HG03135 (cell line): ENCODE data around the gene KIF13A.
"Not testable (repeated sequence)": the region's sequence is repeated elsewhere in the genome, so short reads cannot be mapped to it uniquely, and the experiment has no call there.

Source experiments
- ATAC-seq: cut with Tn5 transposase; IDR thresholded peaks from one replicate; pipeline ENCODE4 v1.9.1; 2021; ENCODE audit warnings: mild to moderate bottlenecking, moderate library complexity; ENCODE audit not compliant: unreplicated experiment

KIF13A gene

GRCh38 chr6:17735311-17735710 lies 252.1 kb downstream of the KIF13A start:
- not testable (repeated sequence) for ATAC-seq

DNA sequence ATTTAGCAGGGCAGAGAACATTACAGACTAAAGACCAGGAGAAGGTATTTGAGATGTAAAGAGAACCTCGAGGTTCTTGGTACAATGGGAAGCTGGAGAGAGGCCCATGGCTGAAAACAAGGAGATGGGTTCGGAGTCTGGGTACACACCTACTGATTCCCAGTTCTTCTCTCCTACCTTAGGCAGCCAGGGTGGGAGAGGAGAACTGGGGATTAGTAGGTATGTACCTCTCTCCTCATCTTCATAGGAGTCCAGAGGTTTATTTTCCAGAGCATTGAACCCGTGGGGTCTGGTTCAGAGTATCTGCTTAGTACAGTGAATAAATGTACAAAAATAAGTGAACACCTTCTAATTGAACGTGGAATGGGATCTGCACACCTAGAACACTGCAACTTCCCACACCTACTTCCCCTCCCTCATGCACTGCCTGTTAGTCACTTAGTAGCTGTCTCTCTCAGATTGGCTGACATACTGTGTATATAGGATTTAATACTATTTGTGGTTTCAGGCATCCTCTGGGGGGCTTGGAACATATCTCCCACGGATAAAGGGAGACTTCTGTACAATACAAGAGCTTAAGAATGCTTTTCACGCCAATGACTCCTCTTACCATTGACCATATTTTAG lies 257.2 kb downstream of the KIF13A start:
- no peak for ATAC-seq

- no peak for ATAC-seq
Measured at GRCh38 chr6:17729223-17730077, 258.0 kb downstream of the KIF13A start.

- ATAC-seq: no peak
Measured at GRCh38 chr6:17728551-17729222, 258.7 kb downstream of the KIF13A start.

- no peak for ATAC-seq
Measured at GRCh38 chr6:17725083-17725482, 262.4 kb downstream of the KIF13A start.

DNA sequence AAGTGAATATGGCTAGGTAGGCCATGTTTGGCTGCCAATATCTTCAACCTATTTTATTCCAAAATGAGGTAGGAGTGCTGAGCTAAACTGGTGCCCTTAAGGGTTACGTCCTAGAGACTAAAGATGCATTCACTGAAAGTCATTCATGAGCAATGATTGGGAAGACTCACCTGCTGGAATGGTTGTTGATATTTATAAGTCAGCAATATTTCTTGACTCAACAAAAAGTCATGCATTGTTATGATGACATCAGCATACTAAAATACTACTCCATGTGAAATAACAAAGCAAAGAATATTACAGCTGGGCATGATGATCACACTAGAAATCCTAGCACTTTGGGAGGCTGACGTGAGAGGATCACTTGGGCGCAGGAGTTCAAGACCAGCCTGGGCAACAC lies 263.1 kb downstream of the KIF13A start:
- ATAC-seq: no peak

DNA sequence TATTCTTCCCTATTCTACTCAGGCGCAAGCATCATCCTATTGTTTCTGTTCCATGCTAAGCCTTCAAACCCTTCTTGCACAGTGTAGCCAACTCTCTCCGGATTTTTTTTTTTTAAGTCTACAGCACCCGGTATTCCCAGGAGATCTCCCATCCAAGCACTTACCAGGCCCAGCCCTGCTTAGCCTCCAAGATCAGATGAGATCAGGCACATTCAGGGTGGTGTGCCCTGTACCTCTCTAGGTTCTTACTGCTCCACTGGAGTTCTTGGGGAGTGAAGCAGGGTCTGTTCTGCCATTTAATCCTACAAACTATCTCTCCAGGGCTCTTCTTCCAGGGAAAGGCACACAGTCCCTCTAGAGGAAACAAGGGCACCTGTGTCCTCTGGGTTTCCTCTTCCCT lies 265.8 kb downstream of the KIF13A start:
- no peak for ATAC-seq

GRCh38 chr6:17719323-17720041 lies 268.0 kb downstream of the KIF13A start:
- no peak for ATAC-seq

DNA sequence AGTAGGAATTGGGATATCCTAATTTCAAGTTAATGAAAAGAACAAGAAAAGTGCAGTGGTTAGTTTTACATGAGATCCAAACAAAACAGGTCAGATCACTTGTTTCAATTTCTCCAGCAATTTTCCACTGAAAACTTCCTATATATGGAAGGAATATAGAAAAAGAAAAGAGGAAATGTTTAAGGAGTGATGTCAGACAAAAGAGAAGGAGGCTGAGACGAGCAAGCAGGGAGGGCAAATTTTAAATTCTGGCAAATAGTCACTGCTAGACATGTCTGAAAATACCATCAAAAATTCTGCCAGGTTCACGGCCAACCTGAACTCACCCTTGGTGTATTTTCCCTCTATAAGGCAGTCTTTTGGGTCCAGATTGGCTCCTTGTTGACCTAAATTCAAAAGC lies 271.2 kb downstream of the KIF13A start:
- ATAC-seq: no peak

DNA sequence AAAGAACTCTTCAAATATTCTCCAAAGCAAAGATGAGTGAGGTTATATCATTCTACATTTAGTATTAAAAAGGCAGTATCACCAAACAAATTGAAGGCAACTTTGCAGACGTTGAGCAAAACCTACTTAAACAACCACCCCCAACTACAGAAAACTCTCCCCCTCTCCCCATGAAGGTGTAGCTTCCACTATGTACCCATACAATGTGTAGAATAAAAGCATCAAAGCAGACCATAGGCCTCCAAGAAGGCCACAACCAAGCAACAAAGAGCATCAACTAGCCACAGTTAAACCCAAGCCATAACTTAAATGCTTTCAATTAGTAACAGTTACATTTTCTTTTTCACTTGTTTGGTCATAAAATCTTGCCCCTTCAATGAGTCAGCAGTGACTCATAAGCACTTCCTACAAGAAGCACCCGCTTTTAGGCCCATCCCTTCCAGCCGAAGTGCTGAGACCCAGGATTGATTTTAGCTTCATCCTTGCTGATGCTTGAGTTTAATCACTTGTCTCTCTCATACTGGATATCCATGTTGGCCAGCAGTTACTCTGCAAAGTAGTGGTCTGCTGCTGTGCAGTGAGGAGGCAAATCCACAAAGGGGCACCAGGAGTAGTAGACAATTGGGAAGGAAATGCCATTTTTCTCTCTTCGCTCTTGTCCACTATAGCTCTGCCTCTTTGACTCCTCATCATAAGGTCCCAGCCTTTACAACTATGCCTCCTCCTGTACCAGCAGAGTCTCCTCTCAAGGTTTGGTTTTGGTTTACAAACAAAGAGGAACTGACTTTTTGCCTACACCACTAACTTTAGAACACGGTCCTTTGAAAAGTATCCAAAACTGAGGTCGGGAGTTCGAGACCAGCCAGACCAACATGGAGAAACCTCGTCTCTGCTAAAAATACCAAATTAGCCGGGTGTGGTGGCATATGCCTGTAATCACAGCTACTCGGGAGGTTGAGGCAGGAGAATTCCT lies 272.3 kb downstream of the KIF13A start:
- peak; percentile 83 for ATAC-seq

- no peak for ATAC-seq
Measured at GRCh38 chr6:17714177-17714576, 273.3 kb downstream of the KIF13A start.

DNA sequence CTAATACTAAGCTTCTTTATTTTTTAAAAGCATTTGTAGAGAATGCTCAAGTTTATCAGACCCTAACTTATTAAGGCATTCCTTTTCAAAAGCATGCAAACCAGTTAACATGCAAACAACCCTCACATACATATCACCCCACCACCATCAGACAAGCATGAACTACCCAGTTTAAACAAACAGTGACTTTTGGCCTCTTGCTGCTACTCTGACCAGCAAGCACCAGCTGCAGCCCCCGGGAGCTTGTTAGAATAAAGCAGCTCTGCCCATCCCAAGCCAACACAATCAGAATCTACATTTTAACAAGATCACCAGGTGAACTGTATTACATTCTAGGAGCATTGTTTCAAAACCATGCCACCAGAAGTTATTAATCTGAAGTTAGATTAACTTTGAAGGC lies 274.9 kb downstream of the KIF13A start:
- ATAC-seq: no peak

- ATAC-seq: no peak
Measured at GRCh38 chr6:17710331-17710730, 277.1 kb downstream of the KIF13A start.

- no peak for ATAC-seq
Measured at GRCh38 chr6:17709476-17709875, 278.0 kb downstream of the KIF13A start.
